ENCODE measurements around the gene UMPS.
"Not testable (repeated sequence)": the region's sequence is repeated elsewhere in the genome, so short reads cannot be mapped to it uniquely, and the experiment has no call there.

The UMPS gene

GRCh38 chr3:124731760-124732159 is 1.5 kb downstream of the UMPS start:
- no peak for DNase-seq (ENCODE audit: low spot score)
- TF ChIP-seq CTCF (IDR thresholded peaks at IDR 0.05; ENCODE audit: extremely low read depth, insufficient read depth, missing control alignments): no peak
- in situ Hi-C loops (cut with MboI; ENCODE audit: low pct_unique_long_range_greater_than_20kb, low sequenced_read_pairs, unreplicated experiment): no loop called here

GRCh38 chr3:124741027-124741426 is 10.8 kb downstream of the UMPS start:
- DNase-seq (ENCODE audit: low spot score): no peak
- in situ Hi-C loops (cut with MboI; ENCODE audit: low pct_unique_long_range_greater_than_20kb, low sequenced_read_pairs, unreplicated experiment): no loop called here
- no peak for TF ChIP-seq CTCF (IDR thresholded peaks at IDR 0.05; ENCODE audit: extremely low read depth, insufficient read depth, missing control alignments)

GRCh38 chr3:124745756-124746155 is 15.5 kb downstream of the UMPS start:
- no peak for TF ChIP-seq CTCF (IDR thresholded peaks at IDR 0.05; ENCODE audit: extremely low read depth, insufficient read depth, missing control alignments)
- in situ Hi-C loops (cut with MboI; ENCODE audit: low pct_unique_long_range_greater_than_20kb, low sequenced_read_pairs, unreplicated experiment): no loop called here

GRCh38 chr3:124747111-124747981 is 17.1 kb downstream of the UMPS start:
- in situ Hi-C loops (cut with MboI; ENCODE audit: low pct_unique_long_range_greater_than_20kb, low sequenced_read_pairs, unreplicated experiment): no loop called here
- no peak for TF ChIP-seq CTCF (IDR thresholded peaks at IDR 0.05; ENCODE audit: extremely low read depth, insufficient read depth, missing control alignments)
- DNase-seq (ENCODE audit: low spot score): no peak

More at GRCh38 chr3:124745756-124746155, 15.5 kb downstream of the UMPS start:
- no peak for DNase-seq (ENCODE audit: low spot score)

- no peak for TF ChIP-seq CTCF (IDR thresholded peaks at IDR 0.05; ENCODE audit: extremely low read depth, insufficient read depth, missing control alignments)
- no peak for DNase-seq (ENCODE audit: low spot score)
- in situ Hi-C loops (cut with MboI; ENCODE audit: low pct_unique_long_range_greater_than_20kb, low sequenced_read_pairs, unreplicated experiment): no loop called here
Observed at GRCh38 chr3:124748560-124749198, 18.4 kb downstream of the UMPS start.

GRCh38 chr3:124749877-124750276 is 19.6 kb downstream of the UMPS start:
- in situ Hi-C loops (cut with MboI; ENCODE audit: low pct_unique_long_range_greater_than_20kb, low sequenced_read_pairs, unreplicated experiment): loop anchor here (25.0 kb wide), 1 partner anchor 687 kb away; no protein-coding TSS in a partner anchor
- DNase-seq (ENCODE audit: low spot score): not testable (repeated sequence)

GRCh38 chr3:124751501-124751900 is 21.2 kb downstream of the UMPS start:
- DNase-seq (ENCODE audit: low spot score): no peak
- TF ChIP-seq CTCF (IDR thresholded peaks at IDR 0.05; ENCODE audit: extremely low read depth, insufficient read depth, missing control alignments): no peak
- in situ Hi-C loops (cut with MboI; ENCODE audit: low pct_unique_long_range_greater_than_20kb, low sequenced_read_pairs, unreplicated experiment): loop anchor here (25.0 kb wide), 1 partner anchor 686 kb away; no protein-coding TSS in a partner anchor

Measured in GM13977 (cell line).